Brain microvascular endothelial cell (primary cell): Measurements from ENCODE around the gene NMNAT2.

ENCODE experiments used
- DNase-seq: peaks from one replicate; pipeline ENCODE4 v3.0.0-alpha.2; 2020
- H3K27ac ChIP-seq: fragments of 250-450 bp; sonication (Bioruptor Pico); 2 replicates; pipeline ENCODE4 v1.5.1; 2020; ENCODE audit warnings: mild to moderate bottlenecking, moderate library complexity
- H3K27me3 ChIP-seq: fragments of 250-450 bp; sonication (Bioruptor Pico); replicated peaks from 2 replicates; pipeline ENCODE4 v1.5.1; 2020; ENCODE audit warnings: mild to moderate bottlenecking
- H3K36me3 ChIP-seq: fragments of 250-450 bp; sonication (Bioruptor Pico); replicated peaks from 2 replicates; pipeline ENCODE4 v1.5.1; 2020; ENCODE audit warnings: mild to moderate bottlenecking
- H3K4me3 ChIP-seq: 2 replicates; pipeline ENCODE4 v1.5.1; 2011; ENCODE audit warnings: low read depth, mild to moderate bottlenecking, control low read depth, low read length, moderate library complexity
- in situ Hi-C: cut with HindIII; loops from 2 replicates; pipeline ENCODE4 v1.10.0; 2017; ENCODE audit warnings: low sequenced_read_pairs, low pct_ligation_motif_present
- TF ChIP-seq, protein P1 (sequence below): IDR thresholded peaks from 2 replicates; pipeline ENCODE4 v1.5.1; 2011; ENCODE audit warnings: low read depth, mild to moderate bottlenecking, moderate library complexity, low read length, control low read depth, inconsistent platforms; ENCODE audit errors: missing control alignments

The NMNAT2 gene

DNA sequence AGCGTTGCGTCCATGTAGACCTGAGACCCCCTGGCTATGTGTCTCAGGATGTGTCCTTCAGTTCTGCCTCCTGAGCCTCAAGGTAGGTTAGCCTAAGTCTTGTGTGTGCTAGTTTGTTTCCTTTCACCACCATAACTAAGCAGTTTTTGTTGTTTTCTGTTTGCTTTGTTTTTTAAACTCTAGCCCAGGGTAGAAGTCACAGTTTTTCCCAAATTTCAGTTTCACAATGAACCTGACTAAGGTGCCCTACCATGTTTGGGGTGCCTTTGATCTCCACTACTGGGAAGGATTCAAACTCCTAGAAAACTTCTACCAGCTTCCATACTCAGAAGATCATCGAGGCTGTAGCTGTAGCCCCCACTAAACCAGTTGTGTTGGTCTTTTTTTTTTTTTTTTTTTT is 39.3 kb upstream of the NMNAT2 start:
- no peaks in the 10 kb centered on the region for H3K27me3 ChIP-seq
- H3K36me3 ChIP-seq: no peaks in the 10 kb centered on the region
- DNase-seq: no peak
- no peak overlapping the region for H3K4me3 ChIP-seq
- H3K27ac ChIP-seq: no peak overlapping the region
- in situ Hi-C loops: no loop called here
- TF ChIP-seq, protein P1, sequence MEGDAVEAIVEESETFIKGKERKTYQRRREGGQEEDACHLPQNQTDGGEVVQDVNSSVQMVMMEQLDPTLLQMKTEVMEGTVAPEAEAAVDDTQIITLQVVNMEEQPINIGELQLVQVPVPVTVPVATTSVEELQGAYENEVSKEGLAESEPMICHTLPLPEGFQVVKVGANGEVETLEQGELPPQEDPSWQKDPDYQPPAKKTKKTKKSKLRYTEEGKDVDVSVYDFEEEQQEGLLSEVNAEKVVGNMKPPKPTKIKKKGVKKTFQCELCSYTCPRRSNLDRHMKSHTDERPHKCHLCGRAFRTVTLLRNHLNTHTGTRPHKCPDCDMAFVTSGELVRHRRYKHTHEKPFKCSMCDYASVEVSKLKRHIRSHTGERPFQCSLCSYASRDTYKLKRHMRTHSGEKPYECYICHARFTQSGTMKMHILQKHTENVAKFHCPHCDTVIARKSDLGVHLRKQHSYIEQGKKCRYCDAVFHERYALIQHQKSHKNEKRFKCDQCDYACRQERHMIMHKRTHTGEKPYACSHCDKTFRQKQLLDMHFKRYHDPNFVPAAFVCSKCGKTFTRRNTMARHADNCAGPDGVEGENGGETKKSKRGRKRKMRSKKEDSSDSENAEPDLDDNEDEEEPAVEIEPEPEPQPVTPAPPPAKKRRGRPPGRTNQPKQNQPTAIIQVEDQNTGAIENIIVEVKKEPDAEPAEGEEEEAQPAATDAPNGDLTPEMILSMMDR: no peak

DNA sequence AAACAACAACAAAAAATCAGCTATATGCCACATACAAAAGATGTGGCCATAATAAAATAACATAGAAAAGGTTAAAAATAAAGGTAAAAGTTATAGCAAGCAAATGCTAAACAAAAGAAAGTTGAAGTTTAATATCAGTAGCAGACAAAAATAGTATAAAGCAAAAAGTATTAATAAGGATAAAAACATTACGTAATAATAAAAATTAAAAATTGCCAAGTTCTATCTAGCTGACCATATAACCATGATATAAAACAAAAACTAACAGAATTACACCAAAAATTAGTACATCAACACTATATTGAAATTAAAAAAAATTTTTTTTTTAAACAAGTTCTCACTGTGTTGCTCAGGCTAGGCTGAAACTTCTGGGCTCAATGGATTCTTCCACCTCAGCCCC is 38.6 kb upstream of the NMNAT2 start:
- Histone ChIP-seq H3K4me3 (no peak overlapping the region), H3K36me3 (no peaks in the 10 kb centered on the region), H3K27ac (no peak overlapping the region), H3K27me3 (no peaks in the 10 kb centered on the region)
- TF ChIP-seq, protein P1: no peak
- in situ Hi-C loops: no loop called here
- DNase-seq: no peak

DNA sequence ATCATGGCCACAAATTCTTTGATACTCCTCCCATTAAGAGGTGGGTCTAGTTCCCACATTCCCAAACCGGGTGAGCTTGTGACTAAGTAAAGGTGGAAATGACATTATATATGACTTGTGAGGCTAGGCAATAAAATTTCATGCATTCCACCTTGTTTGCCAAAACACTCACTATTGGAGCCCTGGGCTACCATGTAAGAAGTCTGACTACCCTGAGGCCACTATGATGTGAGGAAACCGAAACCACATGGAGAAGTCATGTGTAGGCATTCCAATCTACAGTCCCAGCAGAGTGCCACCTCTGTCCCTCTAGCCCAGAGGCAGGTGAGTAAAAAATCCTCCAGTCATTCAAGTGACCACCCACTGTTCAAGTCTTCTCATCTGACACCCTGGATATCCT is 36.2 kb upstream of the NMNAT2 start:
- H3K27ac ChIP-seq: no peak overlapping the region
- in situ Hi-C loops: no loop called here

DNA sequence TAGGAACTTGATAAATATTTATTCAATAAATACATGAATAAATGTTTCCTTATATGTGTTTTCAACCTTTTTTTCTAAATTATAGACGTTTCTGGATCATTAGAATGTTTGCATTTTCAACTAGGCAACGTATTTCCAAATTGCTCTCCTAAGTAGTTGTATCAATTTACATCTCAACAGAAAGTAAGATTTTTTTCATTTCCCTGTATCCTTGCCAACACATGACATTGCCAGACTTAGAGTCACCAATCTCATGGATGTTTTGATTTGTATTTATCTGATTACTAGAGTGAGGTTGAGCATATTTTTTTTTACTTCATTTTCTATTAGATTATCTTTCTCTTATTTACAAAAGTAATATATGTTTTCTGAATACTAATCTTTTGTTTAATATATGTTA is 31.9 kb upstream of the NMNAT2 start:
- in situ Hi-C loops: no loop called here
- H3K36me3 ChIP-seq: no peaks in the 10 kb centered on the region
- DNase-seq: no peak
- no peak overlapping the region for H3K27ac ChIP-seq
- TF ChIP-seq, protein P1: no peak
- H3K4me3 ChIP-seq: no peak overlapping the region
- H3K27me3 ChIP-seq: no peaks in the 10 kb centered on the region

More for the DNA sequence above, 36.2 kb upstream of the NMNAT2 start:
- Histone ChIP-seq H3K27me3 (no peaks in the 10 kb centered on the region), H3K36me3 (no peaks in the 10 kb centered on the region), H3K4me3 (no peak overlapping the region)
- DNase-seq: no peak
- TF ChIP-seq, protein P1: no peak

DNA sequence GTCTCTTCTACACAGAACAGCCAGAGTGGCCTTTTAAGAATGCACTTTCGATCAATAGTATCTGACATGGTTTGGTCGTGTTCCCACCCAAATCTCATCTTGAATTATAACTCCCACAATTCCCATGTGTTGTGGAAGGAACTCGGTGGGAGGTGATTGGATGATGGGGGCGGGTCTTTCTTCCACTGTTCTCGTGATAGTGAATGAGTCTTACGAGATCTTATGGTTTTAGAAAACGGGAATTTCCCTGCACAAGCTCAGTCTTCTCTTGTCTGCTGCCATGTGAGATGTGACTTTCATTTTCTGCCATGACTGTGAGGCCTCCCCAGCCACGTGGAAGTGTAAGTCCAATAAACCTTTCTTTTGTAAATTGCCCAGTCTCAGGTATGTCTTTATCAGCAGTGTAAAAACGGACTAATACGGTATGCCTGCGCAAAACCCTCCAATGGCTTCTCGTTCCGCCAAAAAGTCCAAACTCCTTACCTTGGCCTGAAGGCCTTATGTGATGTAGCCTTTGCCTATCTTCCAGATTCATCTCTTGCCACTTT is 31.1 kb upstream of the NMNAT2 start:
- H3K36me3 ChIP-seq: no peaks in the 10 kb centered on the region
- in situ Hi-C loops: no loop called here

More for the DNA sequence above, 31.1 kb upstream of the NMNAT2 start:
- H3K27ac ChIP-seq: no peak overlapping the region
- H3K27me3 ChIP-seq: no peaks in the 10 kb centered on the region
- H3K4me3 ChIP-seq: no peak overlapping the region
- no peak for DNase-seq
- TF ChIP-seq, protein P1: no peak
